DMS114 treated with DMSO at 0.1 percent for 48 hours (cell line): ENCODE measurements around the gene FBF1.
"Not testable (repeated sequence)": the region's sequence is repeated elsewhere in the genome, so short reads cannot be mapped to it uniquely, and the experiment has no call there.

ENCODE experiments used
- DNase-seq: peaks from one replicate; lab custom pipeline; 2025; ENCODE audit not compliant: unreplicated experiment; lab: John Stamatoyannopoulos, UW

The FBF1 gene

GRCh38 chr17:75897160-75898019, 43.5 kb downstream of the FBF1 start:
- no peak for DNase-seq

- no peak for DNase-seq
Measured at GRCh38 chr17:75896415-75897159, 44.3 kb downstream of the FBF1 start, which contains the start of gene TRIM65. Gene TRIM65, minus strand, starts transcription at chr17:75896951. Its CDS starts 14 bp downstream, at chr17:75896937.

GRCh38 chr17:75895370-75896155, 45.3 kb downstream of the FBF1 start:
- no peak for DNase-seq

GRCh38 chr17:75894049-75894733, 46.7 kb downstream of the FBF1 start:
- DNase-seq = no peak

- no peak for DNase-seq
Measured at GRCh38 chr17:75893305-75894048, 47.4 kb downstream of the FBF1 start.

- DNase-seq = no peak
Measured at GRCh38 chr17:75892556-75893224, 48.2 kb downstream of the FBF1 start.

DNA sequence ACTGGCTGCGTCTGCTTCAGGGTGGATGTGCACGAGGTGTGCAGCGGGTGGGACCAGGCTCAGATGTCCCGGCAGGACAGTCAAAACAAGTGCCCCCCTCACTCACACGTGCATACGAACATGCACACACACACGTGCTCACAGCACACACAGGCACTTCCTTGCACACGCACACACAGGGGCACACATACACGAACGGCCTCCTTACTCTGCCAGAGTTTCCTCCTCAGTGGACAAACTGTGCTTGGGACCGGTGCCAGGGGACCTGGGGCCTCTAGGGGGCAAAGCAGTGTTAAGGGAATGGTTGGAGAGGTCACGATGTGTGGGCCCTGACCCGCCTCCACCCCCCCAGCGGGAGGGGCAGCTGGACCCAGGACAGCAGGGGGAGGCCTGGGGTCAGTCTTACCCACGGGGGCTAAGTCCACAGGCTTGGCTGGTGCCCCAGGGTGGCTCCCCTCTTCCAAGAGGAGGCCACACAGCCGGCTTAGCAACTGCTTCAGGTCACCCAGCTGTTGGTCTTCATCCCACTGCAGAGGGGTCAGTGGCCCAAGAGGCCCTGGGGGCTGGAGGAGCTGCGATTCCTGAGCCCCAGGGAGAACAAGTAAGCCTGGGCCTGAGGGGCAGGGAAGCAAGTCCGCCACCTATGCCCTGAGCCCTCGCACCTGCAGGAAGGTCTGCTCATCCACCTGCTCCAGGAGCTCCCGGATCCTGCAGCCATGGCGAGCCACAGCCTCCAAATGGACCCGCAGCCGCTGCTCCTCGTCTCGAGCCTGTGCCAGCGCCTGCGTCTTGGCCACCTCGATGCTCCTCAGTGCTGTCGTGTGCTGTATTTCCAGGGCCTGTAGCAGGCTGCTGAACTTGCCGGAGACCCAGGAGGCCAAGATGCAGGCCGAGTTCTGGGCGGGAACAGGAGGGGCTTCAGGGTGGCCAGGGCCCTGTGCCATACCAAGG, 49.0 kb downstream of the FBF1 start:
- no peak for DNase-seq

GRCh38 chr17:75891022-75891604, 49.7 kb downstream of the FBF1 start:
- DNase-seq = no peak

GRCh38 chr17:75889454-75889853, 51.4 kb downstream of the FBF1 start:
- DNase-seq = no peak

DNA sequence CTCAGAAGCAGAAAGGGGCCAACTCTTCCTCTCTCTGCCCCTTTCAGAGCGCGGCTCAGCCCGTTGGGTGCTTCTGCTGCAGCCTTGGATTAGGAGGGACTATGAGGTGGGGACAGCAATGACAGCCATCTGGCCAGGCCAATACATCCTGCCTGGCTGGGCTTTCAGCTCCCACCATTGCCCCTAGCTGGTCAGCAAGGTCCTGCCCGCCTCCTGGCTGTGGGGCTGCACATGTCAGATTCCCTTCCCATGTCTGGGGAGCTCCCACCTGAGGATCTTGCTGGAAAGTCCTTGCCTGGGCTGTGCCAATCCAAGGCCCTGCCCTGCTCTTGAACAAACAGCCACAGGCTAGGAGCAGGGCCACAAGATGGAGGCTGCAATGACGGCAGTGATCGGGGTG, 52.4 kb downstream of the FBF1 start:
- DNase-seq = no peak

DNA sequence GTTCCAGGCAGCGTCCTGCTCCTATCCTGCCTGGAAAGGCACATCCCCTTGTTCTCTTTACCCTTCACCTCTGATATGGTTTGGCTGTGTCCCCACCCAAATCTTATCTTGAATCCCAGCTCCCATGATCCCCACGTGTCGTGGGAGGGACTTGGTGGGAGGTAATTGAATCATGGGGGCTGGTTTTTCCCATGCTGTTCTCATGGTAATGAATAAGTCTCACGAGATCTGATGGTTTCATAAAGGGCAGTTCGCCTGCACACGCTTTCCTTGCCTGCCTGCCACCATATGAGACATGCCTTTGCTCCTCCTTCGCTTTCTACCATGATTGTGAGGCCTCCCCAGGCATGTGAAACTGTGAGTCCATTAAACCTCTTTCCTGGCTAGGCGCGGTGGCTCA, 55.0 kb downstream of the FBF1 start:
- not testable (repeated sequence) for DNase-seq

DNA sequence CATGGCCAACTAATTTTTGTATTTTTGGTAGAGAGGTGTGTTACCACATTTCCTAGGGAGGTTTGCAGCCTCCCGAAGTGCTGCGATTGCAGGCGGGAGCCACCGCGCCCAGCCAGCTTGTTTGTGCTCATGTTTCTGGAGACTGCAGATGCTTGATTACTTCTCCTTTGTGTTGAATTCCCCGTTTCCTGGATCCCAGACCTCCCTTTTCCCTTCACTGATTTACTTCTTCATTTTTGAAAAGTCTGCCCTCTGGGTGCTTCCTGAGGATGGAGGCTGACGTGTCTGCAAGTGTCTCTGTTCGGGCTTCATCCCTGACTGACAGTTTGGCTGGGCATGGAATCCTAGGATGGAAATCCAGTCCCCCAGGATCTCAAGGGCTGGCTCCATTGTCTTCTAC, 55.4 kb downstream of the FBF1 start:
- DNase-seq = no peak

DNA sequence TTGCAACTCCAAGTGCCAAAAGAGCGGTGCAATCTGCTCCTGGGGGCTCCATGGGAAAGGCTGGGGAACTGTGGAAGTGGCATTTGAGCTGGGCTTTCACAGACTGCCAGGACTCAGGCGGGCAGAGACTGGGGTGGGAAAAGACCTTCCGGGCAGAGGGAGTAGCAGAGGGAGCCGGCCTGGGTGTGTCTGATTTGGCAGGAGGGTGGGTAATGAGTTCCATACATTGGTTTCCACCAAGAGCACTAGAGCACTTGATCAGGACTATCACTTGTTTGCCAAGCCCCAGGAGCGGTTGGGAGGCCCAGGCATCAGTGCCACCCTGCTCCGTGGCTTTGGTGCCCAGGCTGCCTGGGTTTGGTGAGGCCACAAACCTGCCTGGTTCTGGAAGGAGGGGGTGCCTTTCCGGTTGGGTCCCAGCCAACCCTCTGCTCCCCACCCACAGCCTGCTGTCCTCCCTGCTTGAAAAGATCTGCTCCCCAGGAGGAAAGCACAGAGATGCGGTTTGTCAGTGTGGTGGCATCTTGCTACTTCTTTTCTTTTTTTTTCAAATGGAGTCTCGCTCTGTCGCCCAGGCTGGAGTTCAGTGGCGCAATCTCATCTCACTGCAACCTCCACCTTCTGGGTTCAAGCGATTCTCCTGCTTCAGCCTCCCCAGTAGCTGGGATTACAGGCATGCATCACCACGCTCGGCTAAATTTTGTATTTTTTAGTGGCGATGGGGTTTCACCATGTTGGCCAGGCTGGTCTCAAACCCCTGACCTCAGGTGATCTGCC, 59.0 kb downstream of the FBF1 start:
- DNase-seq = no peak

DNA sequence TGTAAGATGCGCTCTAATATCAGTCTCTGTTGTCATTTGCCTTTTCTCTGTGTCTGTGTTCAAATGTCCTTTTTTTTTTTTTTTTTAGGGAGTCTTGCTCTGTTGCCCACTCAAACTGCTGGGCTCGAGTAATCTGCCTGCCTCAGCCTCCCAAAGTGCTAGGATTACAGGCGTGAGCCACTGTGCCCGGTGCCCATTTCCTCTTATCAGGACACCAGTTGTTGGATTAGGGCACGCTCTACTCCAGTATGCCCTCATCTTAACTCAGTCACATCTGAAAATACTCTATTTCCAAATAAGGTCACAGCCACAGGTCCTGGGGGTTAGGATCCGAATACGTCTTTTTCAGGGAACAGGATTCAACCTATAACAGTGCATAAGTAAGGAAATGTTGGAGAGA, 60.6 kb downstream of the FBF1 start:
- DNase-seq = no peak

DNA sequence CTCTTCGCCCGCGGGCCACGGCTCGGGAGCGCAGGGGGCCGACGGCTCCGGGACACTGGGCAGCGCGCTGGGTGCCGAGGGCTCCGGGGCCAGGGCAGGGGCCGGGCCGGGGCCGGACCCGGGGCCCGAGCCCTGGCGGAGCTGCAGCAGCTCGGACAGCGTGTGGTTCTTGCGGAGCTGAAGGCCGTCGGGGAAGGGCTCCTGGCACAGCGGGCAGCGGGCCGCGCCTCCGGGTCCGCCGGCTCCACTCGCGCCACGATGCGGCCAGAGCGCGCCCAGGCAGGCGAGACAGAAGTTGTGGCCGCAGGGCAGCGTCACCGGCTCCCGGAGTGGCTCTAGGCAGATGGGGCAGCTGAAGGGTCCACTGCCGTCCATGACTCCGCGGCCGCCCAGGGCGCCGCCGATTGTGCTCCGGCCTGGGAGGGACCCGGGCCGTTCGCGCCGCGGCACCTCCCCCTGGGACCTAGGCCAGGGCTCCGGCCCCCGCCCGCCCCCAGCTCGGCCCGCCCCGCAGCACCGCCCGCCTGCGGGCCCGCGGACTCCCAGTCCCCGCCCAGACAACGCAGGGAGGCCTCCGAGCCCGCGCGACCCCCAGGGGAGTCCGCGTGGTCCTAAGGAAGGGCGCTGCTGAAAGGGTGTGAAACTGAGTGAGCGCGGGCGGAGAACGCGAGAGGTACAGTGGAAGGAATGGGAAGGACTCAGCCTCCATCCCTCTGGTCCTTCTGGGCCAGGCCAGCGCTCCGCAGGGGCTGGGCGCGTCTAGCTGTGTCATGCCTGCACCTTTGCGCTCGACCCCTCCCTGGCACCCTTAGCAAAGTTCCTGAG, 62.5 kb downstream of the FBF1 start, which contains the start of gene TRIM47:
Gene TRIM47, minus strand, starts transcription at position 408 of the 825 bp plus-strand sequence. Its CDS starts 33 bp downstream, at position 375.
- DNase-seq = peak; percentile 50

DNA sequence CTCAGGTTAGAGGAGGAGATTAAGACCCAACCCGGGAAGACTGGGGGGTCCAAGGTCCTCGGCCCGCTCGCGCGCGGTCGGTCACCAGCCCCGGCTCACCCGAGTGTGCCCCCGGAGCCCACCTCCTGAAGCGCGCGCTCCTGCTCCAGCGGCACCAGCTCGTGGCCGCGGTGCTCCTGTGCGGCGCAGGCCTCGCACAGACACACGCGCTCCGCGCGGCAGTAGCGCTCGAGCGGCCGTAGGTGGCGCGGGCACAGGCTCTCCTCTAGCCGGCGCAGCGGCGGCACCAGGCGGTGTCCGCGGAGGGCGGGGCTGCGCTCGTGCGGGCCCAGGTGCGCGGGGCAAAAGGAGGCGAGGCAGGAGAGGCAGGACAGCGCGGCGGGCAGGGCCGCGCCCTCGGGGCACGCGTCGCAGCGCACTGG, 63.1 kb downstream of the FBF1 start:
- DNase-seq = peak; percentile 22
